Measurements from ENCODE around the gene ICA1L.
"Not testable (repeated sequence)": the region's sequence is repeated elsewhere in the genome, so short reads cannot be mapped to it uniquely, and the experiment has no call there.

The ICA1L gene

DNA sequence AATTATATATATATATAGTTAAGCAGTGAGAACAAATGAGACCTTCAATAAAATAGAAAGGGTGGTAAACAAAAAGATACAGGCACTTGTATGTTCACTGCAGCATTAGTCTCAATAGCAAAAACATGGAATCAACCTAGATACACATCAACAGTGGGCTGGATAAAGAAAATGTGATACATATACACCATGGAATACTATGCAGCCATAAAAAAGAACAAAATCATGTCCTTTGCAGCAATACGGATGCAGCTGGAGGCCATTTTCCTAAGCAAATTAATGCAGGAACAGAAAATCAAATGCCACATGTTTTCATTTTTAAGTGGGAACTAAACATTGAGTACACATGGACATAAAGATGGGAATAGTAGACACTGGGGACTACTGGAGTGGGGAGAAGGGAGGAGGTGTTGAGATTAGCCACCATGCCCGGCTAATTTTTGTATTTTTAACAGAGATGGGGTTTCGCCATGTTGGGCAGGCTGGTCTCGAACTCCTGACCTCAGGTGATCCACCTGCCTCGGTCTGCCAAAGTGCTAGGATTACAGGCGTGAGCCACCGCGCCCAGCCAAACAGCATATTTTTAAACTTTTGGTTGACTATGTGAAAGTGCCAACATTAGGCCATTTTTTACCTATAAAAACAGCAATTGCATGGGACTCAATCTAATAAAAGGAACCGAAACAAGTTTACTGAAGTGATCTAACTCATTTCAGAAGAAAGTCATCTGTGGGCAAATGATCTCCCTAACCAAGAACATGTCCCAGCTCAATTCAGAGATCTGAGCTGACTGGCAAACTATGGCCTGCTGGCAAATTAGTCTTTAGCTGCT is 23.7 kb downstream of the ICA1L start:
- no peak for DNase-seq

DNA sequence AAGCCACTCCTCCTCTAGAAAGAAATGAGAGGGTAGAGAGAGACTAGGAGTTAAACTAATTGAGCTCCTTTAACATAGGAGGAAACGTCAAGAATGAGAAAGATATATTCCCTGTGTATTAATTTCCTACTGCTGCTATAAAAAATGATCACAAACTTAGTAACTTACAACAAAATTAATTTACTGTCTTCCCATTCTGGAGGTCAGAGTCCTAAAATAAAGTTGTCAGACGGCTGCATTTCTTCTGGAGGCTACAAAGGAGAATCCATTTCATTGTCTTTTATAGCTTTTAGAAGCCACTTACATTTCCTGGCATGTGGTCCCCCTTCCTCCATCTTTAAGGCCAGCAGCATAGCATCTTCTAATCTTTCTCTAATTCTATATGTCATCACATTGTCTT is 26.9 kb downstream of the ICA1L start:
- no peak for DNase-seq

DNA sequence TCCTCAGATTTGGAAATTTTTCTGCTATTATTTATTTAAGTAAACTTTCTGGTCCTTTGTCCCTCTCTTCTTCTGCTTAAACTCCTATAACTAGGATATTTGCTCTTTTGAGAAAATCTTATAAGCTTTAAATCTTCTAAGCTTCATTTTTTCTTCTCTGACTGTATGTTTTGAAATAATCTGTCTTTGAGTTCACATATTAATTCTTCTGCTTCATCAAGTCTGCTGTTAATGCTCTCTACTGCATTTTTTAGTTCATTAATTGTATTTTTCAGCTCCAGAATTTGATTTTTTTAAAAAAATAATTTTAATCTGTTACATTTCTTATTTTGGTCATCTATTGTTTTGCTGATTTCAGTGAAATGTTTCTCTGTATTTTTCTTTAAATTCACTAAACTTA is 28.9 kb downstream of the ICA1L start:
- DNase-seq, result no peak

DNA sequence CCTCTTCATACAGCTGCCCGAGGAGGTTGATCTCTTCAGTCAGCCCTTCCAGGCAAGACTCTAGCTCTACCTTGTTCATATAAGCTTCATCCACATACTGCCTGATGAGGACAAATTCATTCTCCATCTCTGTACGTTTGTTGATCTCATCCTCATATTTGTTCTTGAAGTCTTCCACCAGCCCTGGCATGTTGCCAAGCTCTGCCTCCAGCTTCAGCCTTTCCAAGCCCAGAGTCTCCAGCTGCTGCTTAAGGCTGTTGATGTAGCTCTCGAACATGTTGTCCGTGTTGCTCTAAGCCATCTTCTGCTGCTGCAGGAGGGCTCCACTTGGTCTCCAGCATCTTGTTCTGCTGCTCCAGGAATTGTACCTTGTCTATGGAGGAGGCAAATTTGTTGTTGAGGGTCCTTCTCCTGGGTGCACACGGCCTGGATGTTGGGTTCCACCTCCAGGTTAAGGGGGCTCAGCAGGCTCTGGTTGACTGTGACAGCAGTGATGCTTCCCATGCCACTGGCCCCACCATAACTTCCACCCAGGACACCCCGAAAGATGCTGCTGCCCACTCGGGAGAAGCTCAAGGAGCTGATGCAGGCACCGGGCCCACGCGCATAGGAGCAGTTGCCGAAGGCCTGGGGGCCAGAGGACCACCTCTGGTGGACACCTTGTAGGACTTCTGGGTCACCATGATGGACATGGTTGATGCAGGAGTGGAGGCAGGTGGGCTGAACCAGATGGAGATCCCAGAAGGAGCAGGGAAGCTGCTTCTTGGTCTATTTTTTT is 30.3 kb downstream of the ICA1L start:
- DNase-seq, result no peak

DNA sequence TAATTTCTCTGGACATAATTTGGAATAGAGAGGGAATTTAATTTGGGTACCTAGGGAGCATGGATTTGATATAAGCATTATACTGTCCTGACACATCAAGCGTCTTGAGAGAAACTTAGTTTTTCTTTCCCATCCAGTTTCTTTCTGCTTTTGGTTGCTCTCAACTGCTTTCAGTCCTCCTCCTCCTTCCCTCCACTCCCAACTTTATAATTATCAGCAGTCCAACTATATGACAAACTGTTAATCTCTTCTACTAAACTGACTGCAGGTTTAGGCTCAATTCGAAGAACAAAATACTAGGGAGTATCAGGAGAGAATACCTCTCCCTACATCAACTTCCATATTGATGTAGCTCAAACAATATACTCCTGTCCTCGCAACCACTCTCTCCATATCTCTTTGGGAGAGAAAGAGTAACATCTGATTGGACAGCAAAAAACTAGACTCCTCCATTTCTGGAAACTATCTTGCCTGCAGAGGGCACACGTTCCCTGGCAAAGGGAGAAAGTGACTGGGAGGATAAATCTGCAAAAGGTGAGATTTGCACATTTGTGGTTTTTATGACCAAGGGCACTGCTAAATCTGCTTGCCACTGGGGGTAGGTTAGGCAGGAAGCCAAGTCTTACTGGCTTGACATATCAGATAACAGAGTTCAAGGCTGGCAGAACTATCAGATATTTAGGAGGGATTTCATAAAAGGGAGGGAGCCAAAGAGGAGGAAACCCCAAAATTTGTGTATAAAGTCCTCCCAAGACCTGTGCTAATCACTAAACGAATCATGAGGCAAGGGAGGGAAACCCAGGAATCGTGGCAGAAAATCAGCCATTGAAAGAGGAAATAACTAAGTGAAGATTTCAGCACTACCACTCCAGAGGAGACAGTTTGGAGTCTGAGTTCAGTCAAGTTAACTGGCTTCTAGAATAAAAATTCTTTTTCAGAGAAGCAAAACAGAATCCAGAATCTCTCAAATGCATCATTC is 40.0 kb downstream of the ICA1L start:
- DNase-seq, result peak; percentile 39

DNA sequence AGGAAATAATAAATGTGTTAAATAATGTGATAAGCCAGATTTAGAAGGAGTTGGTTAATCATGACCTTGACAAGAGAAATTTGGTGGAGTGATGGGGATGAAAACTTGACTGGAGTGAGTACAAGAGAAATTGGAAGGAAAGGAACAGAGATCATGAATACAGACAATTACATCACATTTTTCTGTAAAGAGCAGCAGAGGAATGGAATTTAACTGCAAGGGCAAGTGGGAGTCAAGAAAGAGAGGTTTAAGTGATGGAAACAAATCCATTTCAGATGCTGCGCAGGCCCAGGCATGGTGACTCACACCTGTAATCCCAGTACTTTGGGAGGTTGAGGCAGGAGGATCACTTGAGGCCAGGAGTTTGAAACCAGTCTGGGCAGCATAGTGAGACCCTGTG is 46.7 kb downstream of the ICA1L start:
- DNase-seq, result no peak

DNA sequence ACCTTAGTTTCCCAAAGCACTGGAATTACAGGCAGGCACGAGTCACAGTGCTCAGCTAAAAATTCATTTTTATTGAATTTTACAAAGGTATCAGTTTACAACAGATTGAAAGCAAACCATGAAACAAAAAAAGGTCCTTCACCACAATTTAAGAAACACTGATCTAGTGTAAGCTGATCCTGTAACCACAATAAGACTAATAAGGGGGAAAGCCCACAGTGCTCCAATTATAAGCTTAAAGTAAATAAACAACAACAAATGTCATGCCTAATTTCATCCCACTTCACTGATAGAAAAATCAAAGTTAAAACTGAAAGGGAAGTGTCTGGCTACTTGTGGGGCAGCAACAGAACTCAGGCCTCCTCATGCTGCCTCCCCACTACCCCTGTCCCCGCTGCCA is 49.2 kb downstream of the ICA1L start:
- no peak for DNase-seq

DNA sequence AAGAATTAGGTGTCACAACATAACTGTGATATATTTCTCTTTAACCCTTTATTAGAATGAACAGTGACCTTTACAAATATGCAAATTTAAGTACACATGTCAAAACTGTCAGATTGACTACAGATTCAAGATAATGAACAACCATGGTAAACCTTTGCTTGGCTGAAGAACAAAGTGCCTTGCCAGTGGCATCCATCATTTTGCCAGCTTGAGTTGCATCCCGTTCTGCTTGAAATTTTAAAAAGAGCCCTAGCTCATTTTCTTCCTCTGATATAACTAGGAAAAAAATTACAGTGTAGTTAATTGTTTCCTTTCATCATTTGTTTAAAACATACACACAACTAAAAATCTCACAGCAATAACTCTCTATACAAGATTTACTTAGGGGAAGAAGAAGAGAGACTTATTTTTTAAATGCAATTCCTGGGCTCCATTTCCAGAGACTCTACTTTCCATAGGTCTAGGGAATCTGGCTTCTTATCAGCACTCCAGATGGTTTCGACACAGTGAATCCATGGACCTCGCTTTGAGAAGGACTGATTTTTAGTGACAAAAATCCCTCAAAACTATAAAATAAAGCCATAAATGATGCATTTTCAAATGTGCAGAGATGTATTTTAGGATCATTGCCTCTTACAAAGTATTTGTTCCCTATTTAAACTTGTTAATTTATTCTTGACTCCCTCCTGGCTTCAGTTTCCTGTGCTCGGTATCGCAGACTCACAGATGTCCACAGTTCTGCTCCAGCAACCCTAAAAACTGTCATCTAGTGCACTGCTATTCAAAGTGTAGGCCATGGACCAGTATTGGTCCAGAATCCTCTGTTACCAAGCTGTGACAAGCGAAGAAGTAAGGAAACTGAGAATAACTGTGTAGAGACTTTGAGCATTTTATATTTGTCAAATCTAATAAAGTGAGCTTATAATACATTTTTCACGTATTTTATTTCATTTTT is 50.1 kb downstream of the ICA1L start:
- no peak for DNase-seq

DNA sequence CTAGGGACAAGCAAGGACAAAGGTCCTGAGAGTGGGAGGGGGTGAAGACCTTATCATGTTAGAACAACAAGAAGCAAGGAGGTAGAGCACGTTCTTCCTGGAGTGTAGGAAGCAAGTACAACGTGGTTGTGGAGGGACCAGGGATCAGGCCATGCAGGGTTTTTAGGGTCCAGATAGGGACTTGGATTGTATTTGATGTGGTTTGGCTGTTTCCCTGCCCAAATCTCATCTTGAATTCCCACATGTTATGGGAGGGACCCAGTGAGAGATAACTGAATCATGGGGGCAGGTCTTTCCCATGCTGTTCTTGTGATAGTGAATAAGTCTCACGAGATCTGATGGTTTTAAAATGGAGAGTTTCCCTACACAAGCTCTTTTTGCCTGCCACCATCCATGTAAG is 53.2 kb downstream of the ICA1L start:
- DNase-seq, result no peak

DNA sequence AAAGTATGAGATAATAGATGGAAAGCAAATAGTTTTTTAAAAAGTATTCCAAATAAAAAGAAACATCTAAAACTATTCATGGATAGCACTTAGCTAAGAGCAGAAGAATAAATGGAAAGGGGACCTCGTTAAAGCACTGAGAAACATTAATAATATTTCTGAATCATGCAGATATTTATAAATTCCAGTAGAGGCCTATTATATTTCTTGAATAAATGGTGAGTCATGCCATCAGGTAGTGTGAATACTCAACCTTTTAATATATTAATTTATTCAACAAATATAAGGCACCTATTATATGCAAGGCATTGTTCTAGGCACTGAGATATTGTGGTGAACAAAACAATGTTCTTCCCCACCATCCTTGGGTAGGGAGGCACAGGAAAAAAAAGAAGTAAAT is 53.8 kb downstream of the ICA1L start:
- no peak for DNase-seq

DNA sequence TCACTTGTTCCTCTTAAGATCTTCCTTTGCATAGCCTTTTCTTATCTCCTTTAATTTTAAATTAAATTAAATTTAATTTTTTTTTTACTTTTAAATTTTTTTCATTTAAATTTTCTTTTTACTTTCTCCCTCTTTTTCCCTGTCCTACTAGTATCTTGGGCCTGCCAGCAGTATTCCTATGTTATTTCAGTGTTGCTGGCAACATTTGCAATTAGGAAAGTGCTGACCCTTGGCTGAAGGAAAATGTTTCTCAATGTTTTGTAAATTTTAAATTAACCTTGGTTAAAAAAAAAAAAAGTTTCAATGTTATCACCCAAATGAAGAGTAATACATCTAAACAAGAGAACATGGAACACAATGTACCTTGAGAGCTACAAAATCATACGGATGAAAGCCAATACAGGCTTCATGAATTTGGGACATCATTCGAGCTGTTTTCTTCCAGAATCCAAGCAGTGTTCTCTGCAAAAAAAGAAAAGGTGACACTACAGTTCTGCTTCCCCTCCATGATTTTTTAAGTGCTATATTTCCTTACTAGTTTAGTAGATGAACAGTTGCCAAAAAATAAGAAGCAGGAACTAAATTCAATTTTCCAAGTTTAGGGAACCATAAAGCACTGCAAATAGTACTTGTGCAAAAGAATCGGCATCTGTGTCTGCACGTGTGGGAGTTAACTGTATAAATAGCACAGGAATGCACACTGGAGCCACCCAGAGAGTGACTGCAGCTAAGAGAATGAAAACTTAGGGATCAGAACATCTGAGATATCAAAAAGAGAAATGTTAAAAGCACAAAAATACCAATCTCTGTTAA is 55.8 kb downstream of the ICA1L start:
- no peak for DNase-seq

DNA sequence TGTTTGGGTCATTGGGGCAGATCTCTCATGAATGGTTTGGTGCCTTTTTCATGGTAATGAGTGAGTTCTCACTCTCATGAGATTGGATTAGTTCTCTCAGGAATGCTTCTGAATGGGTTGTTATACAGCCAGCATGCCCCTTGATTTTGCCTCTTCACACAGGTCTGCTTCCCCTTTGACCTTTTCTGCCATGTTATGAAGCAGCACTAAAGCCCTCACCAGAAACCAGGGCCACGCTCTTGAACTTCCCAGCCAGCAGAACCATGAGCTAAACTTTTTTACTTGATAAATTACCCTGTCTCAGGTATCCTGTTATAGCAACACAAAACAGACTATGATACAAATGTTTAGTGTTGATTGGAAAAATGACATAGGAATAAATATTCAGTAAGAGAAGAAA is 57.3 kb downstream of the ICA1L start:
- DNase-seq, result no peak

DNA sequence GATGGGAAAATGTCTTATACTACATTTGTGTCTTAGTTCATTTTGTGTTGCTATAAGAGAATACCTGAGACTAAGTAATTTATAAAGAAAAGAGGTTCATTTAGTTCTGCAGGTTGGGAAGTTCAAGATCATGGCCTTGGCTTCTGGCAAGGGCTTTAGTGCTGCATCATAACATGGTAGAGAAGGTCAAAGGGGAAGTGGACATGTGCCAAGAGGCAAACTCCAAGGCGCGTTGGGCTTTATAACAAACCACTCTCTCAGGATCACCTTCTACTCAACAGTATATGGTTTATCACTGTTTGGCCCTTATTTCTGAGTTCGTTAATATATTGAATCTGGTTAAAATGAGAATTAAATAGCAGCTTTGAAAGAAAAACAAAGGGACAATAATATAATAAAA is 58.2 kb downstream of the ICA1L start:
- no peak for DNase-seq

DNA sequence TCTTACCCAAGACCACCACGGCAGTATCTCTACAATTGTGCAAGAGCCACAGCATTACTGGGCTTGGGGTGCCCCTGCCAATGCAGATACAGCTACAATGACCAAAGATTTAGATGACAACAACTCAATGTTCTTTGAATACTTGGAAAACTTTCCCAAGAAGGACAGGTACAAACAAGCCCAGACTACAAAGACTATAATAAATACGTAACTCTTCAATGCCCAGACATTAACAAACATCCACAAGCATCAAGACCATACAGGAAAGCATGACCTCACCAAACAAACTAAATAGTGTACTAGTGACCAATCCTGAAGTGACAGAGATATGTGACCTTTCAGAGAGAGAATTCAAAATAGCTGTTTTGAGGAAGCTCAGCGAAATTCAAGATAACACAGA is 62.8 kb downstream of the ICA1L start:
- no peak for DNase-seq

DNA sequence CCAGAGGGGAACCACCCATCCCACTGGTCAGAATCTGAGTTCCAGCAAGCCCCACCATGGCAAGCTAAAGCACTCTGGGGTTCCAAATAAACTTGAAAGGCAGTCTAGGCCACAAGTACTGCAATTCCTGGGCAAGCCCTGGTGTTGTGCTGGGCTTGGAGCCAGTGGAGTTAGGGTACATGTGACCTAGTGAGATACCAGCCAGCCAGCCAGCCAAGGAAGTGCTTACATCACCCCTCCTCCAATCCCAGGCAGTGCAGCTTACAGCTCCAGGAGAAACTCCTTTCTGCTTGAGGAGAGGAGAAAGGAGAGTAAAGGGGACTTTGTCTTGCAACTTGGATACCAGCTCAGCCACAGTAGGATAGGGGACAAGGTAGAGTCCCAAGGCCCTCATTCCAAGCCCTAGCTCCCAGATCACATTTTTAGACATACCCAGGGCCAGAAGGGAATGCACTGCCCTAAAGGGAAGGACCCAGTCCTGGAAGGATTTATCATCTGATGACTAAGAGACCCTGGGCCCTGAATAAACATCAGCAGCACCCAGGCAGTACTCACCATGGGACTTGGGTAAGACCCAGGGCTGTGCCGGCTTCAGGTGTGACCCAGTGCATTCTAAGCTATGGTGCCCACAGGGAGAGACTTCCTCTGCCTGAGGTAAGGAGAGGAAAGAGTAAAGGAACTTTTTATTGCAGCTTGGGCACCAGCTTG is 64.0 kb downstream of the ICA1L start:
- DNase-seq, result not testable (repeated sequence)

DNA sequence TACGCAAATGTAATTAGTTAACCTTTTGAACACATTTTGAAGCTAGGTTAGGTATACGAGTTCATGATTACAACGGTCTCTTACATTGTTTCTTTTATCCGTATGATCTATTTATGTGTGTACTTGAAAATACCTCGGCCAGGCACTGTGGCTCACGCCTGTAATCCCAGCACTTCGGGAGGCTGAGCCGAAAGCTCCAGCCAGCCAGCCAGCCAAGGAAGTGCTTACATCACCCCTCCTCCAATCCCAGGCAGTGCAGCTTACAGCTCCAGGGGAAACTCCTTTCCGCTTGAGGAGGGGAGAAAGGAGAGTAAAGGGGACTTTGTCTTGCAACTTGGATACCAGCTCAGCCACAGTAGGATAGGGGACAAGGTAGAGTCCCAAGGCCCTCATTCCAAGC is 65.7 kb downstream of the ICA1L start:
- not testable (repeated sequence) for DNase-seq

DNA sequence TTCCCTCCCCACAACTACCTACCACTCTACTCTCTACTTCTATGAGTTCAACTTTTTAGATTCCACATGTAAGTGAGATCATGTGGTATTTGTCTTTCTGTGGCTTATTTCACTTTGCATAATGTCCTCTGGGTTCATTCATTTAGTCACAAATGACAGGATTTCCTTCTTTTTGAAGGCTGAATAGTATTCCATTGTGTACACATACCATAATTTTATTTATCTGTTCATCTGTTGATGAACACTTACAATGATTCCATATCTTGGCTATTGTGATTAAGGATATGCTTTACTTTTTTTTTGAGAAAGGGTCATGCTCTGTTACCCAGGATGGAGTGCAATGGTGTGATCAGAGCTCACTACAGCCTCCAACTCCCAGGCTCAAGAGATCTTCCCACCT is 73.6 kb downstream of the ICA1L start:
- DNase-seq, result no peak

DNA sequence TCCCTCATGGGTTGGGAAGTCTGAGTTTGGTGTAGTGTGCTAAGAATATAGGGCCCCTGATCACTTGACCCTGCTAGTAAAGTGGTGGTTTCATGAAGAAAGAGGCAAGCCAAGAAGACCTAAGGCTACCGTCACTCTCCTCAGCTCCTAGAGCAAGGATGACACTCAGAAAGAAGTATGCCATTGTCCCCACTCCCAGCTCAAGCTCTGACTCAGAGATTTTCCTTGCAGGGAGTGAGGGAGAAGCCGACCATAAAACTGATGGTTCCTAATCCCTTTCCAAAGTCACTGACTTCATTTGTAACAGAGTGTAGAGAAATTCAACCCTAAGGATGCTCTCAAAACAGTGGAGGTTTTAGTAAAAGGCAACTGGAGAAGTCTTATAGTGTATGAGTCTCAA is 80.9 kb downstream of the ICA1L start:
- no peak for DNase-seq

DNA sequence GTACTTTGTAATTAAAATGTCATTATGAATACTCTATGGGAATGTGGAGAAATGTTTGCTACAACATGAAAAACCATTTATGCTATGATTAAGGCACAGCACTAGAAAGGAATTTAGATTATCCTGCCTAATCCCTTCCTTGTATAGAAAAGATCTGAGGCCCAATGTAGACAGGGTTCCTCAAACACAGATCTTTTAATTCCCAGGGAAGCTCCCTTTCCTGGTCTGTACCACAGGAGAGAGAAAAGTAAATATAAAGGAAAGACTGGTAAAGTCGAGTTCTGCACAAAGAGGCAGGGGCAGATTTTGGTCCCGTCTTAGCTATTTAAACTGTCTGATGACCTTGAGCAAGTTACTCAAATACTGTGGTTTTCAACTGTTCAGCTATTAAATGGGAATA is 84.7 kb downstream of the ICA1L start:
- DNase-seq, result no peak

DNA sequence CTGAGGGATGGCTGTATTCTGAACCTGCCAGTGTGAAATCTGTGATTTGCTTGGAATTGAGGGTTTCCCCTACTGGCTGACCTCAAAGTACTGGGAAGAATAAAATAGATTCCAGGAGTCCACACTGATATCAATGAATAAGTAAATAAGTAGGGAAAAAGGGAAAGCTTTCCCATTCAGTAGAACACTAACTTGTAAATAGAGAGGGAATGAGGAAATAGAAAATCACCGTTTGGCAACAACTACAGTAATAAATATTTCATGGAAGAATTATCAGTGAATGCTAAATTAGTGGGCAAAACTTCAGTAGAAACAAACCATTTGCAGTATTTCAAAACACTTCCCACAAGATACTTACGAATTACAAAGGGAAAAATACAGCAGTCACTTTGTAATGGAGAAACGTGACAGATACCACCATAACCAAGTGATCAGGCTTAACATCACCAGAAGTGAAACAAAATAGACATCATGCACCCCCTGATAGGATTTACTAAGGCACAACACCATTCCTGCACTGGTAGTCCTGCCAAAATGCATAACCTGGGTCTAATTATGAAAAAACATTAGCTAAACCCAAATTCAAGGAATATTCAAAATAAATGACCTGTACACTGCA is 88.5 kb downstream of the ICA1L start:
- DNase-seq, result no peak

Measured in SHP77 treated with DMSO at 0.1 percent for 48 hours (cell line).